22Rv1 (cell line): Measurements from ENCODE around the gene PRRX1.

Experiments
- CTCF ChIP-seq: fragments of 450-650 bp; IDR thresholded peaks from 2 replicates; pipeline ENCODE4 v1.5.1; 2017; ENCODE audit warnings: mild to moderate bottlenecking
- ZFX ChIP-seq: fragments of 450-650 bp; IDR thresholded peaks from 2 replicates; pipeline ENCODE4 v1.6.1; 2017; ENCODE audit warnings: antibody characterized with exemption, borderline replicate concordance

GRCh38 chr1:170634293-170634692 lies 29.6 kb upstream of the PRRX1 start:
- TF ChIP-seq CTCF (no peak), ZFX (no peak)
